Choroid plexus epithelial cell (primary cell): ENCODE data around the gene CAPN11.

ENCODE experiments used
- DNase-seq: peaks from one replicate; pipeline ENCODE4 v3.0.0-alpha.2; 2010; ENCODE audit warnings: low read depth
- H3K4me3 ChIP-seq: 2 replicates; pipeline ENCODE4 v1.5.1; 2011; ENCODE audit warnings: low read depth, mild to moderate bottlenecking, control low read depth, low read length, moderate library complexity
- TF ChIP-seq, protein P1 (sequence below): conservative IDR thresholded peaks from 2 replicates; pipeline ENCODE4 v1.5.1; 2011; ENCODE audit warnings: low read depth, mild to moderate bottlenecking, control low read depth, inconsistent platforms, low read length, moderate library complexity

CAPN11 gene

DNA sequence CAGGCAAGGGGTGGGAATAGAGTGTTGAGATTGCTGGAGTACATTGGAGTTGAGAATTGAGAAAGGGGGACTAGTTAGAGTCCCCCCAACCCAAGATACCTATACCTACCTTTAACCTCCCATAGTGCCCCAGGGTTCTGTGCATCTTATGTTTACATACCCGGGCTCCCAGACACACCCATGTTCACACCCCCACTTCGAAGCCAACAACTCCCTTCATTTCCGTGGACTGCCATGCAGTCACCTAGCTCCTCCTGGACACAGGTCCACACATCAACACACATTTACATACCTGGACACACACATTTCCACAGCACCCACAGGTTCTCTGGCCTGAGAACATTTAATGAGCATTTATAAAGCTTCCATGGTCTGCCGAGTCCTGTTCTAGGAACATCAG is 26.1 kb upstream of the CAPN11 start:
- no peak overlapping the region for H3K4me3 ChIP-seq
- TF ChIP-seq, protein P1, sequence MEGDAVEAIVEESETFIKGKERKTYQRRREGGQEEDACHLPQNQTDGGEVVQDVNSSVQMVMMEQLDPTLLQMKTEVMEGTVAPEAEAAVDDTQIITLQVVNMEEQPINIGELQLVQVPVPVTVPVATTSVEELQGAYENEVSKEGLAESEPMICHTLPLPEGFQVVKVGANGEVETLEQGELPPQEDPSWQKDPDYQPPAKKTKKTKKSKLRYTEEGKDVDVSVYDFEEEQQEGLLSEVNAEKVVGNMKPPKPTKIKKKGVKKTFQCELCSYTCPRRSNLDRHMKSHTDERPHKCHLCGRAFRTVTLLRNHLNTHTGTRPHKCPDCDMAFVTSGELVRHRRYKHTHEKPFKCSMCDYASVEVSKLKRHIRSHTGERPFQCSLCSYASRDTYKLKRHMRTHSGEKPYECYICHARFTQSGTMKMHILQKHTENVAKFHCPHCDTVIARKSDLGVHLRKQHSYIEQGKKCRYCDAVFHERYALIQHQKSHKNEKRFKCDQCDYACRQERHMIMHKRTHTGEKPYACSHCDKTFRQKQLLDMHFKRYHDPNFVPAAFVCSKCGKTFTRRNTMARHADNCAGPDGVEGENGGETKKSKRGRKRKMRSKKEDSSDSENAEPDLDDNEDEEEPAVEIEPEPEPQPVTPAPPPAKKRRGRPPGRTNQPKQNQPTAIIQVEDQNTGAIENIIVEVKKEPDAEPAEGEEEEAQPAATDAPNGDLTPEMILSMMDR, result no peak

DNA sequence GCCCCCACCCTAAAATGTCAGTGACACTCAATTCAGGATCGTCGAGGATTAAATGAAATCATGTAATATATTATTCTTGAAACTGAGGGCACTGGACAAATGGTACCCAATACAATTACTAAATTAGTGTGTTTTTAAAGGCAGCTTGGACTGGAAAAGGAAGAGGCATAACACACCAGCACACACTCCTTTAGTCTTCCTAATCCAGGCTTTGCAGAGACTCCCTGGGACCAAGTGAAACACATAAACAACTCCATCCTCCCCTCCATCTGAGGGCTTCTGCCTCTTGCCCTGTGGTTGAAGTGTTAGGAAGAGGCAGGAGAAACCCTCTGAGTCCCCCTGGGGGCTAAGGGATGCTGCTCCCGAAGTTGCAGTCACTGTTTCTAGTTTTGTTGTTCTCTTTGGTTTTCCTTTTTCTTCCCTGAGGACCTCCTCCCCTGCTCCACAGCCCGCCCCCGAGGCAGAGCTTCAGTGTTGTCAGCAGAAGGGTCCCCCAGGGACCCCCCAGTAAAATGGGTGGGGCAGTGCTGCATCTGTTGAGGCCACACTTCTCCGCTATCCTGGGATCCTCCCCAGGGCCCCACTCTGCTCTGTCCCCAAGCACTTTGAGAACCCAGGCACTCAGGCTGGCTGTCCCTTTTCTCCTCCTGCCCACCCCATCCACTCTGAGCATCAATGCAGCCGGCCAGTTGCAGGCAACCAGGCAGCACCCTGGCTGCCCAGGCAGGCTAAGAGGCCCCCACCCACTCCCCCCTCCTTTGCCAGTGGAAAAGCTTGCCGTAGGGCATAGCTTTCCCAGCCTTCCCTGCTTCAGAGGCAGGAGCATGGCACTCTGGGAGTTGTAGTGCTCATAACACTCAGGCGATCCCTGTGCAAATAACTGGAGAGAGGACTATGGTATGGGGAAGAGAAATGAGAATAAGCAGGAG is 25.4 kb upstream of the CAPN11 start:
- H3K4me3 ChIP-seq, result peak overlapping the region; percentile 44
- peak; percentile 65 for DNase-seq
- TF ChIP-seq, protein P1, result peak; percentile 17

More for the DNA sequence above, 26.1 kb upstream of the CAPN11 start:
- DNase-seq, result no peak

DNA sequence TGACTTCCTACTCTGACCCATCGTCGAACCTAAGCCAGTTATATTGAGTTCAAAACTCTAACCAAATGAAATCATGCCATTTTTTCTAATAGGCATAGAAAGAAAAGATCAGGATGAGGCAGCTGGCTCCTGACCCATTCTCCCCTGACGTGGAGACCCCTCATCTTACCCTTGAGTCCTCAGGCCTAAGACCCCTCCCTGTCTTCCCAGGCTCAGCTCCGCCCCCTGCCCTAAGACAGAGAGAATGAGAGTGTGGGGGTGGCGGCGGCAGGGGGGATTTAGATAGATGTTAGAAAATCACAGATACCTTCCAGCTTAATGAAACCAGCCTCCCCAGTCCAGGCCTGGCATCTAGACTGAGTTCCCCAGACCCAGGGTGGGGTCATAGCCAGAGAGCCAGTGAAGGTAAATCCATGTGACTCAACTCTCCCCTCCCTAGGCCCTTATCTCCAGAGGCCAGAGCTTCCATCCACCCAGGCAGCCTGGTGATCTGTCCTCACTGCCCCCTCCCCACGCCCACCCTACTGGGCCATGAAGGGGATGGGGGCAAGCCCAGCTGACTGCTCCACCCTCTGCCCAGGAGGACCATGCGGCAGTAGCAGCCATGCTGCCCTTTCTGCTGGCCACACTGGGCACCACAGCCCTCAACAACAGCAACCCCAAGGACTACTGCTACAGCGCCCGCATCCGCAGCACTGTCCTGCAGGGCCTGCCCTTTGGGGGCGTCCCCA is 24.5 kb upstream of the CAPN11 start:
- H3K4me3 ChIP-seq, result no peak overlapping the region
- TF ChIP-seq, protein P1, result no peak
- no peak for DNase-seq

DNA sequence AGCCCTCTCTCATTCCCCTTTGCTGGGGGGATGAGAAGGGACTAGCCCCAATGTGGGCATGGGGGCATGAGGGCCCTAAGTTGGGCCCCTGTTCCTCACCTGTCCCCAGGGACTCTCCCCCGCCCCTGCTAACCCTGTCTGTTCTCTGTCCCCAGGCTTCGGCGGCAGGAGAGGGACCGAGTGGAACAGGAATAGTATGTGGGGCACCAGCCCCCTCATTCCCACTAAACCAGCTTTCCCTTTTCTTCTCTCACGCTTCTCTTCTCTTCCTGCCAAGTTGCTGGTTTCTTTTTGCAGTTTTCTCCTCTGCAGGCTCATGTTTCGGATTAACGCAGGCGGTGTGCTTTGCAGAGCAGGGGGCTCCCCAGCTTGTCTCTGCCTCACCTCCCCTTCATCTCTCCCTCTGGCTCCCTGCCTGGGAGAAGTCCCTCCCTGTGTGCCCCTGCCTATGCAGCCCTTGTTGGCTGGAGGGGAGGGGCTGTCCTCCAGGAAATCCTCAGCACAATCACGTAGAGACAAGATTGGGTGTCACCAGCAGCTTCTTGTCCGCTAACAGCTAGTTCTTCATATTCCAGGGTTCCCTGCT is 23.4 kb upstream of the CAPN11 start:
- no peak overlapping the region for H3K4me3 ChIP-seq
- DNase-seq, result no peak
- TF ChIP-seq, protein P1, result no peak

DNA sequence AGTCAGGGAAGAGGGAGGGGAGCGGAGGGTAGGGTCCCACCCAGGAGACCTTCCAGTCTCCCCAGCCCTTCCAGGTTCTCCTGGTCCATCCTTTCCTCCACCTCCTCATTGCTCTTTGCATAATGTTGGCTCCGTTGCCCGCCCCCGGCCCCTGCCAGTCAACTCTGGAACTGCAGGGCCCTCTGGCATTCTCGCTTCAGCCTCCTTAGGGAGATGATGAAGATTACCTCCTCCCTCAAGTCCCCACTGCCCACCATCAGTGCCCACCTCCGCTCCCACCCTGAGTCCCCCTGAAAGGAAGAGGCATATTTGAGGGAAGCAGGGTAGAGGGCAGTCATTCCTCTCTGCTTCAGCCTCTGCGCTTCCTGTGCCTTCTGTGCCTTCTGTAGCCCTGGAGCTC is 22.7 kb upstream of the CAPN11 start:
- H3K4me3 ChIP-seq, result no peak overlapping the region
- TF ChIP-seq, protein P1, result peak; percentile 20
- DNase-seq, result no peak

DNA sequence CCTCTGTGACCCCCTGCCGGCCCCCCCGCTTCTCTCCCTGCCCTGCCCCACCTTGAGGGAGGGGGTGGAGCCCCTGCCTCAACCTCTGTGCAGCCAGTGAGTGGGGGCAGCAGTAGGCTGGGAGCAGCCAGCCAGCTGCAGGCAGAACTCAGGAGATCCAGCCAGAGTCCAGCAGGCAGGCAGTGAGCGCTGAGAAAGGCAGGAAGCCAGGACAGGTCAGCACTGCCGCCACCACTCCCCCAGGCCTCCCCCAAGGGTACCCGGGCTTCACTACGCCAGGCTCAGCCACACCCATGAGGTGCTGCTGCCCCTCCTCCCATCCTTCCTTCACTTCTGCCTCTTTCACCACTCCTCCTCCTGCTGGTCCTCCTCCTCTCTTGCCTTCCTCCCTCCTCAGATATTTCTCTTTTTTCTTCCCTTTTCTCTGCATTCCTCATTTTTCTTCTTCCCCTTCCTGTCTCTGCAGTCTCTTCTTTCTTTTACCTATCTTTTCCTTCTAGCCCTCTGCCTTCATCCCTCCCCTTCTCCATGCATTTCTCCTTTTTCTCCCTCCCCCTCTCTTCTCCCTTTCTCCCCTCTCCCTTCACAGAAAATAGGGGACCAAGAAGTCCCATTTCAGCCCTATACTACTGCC is 19.8 kb upstream of the CAPN11 start:
- TF ChIP-seq, protein P1, result no peak
- H3K4me3 ChIP-seq, result no peak overlapping the region
- DNase-seq, result no peak
